IPS-11a (cell line): ENCODE measurements around the gene PFN3.

Experiments used
- H3K4me3 ChIP-seq: one replicate; pipeline ENCODE4 v1.5.1; 2013; ENCODE audit warnings: low read depth, low read length, control low read depth

The PFN3 gene

GRCh38 chr5:177399997-177400868 is at the start of gene PFN3:
TSS of gene PFN3 (minus strand) at chr5:177400661. CDS start at chr5:177400576, 85 bp downstream.
- H3K4me3 ChIP-seq = no peak within 1 kb of the TSS

- H3K4me3 ChIP-seq = no peak overlapping the region
Observed at GRCh38 chr5:177449140-177450061, 48.9 kb upstream of the PFN3 start.

GRCh38 chr5:177448244-177448950 is 47.9 kb upstream of the PFN3 start:
- H3K4me3 ChIP-seq = no peak overlapping the region

GRCh38 chr5:177447611-177448243 is 47.3 kb upstream of the PFN3 start:
- H3K4me3 ChIP-seq = peak overlapping the region; percentile 2

GRCh38 chr5:177447066-177447610 is 46.7 kb upstream of the PFN3 start:
- H3K4me3 ChIP-seq = peak overlapping the region; percentile 58

GRCh38 chr5:177446200-177447065 is 46.0 kb upstream of the PFN3 start, which contains the start of gene PRR7:
TSS of gene PRR7 (plus strand) at chr5:177446814. CDS start at chr5:177455068, 8,254 bp downstream.
- peak within 1 kb of the TSS; percentile 58 for H3K4me3 ChIP-seq

- peak overlapping the region; percentile 58 for H3K4me3 ChIP-seq
Observed at GRCh38 chr5:177445917-177446199, 45.4 kb upstream of the PFN3 start.

GRCh38 chr5:177445052-177445916 is 44.8 kb upstream of the PFN3 start:
- H3K4me3 ChIP-seq = no peak overlapping the region

GRCh38 chr5:177444106-177445051 is 43.9 kb upstream of the PFN3 start:
- no peak overlapping the region for H3K4me3 ChIP-seq

- H3K4me3 ChIP-seq = no peak overlapping the region
Observed at GRCh38 chr5:177443144-177443983, 42.9 kb upstream of the PFN3 start.

GRCh38 chr5:177442066-177442826 is 41.8 kb upstream of the PFN3 start:
- no peak overlapping the region for H3K4me3 ChIP-seq

GRCh38 chr5:177440990-177441780 is 40.7 kb upstream of the PFN3 start:
- H3K4me3 ChIP-seq = no peak overlapping the region

- H3K4me3 ChIP-seq = no peak overlapping the region
Observed at GRCh38 chr5:177440211-177440989, 39.9 kb upstream of the PFN3 start.

GRCh38 chr5:177439518-177440053 is 39.1 kb upstream of the PFN3 start:
- no peak overlapping the region for H3K4me3 ChIP-seq
